ENCODE results near the gene TTC21B. TPM values are rescaled to one million over a fixed set of nuclear protein-coding genes. Genes with fewer than 3 reads are reported as not detected.

TTC21B gene
- total and polyA plus RNA-seq, 9 of the 15 experiments (the other 6 are each of a cell fraction or from before 2014, with no cell fraction given): 5.2 to 34.9 (median 18.5) TPM

- TF ChIP-seq E2F8 (IDR thresholded peaks at IDR 0.05; ENCODE audit: low read depth, partially characterized antibody): peak; percentile 98
- TF ChIP-seq JUND (IDR thresholded peaks at IDR 0.05; ENCODE audit: borderline replicate concordance, low read depth, low read length): peak; percentile 24
- no peak for TF ChIP-seq JUND (tag; IDR thresholded peaks at IDR 0.05; ENCODE audit: borderline replicate concordance, low read depth, low read length)
- peak; percentile 71 for TF ChIP-seq REST (IDR thresholded peaks at IDR 0.05; ENCODE audit: borderline replicate concordance)
- no peak for TF ChIP-seq REST (CRISPR knock-in tag; IDR thresholded peaks at IDR 0.05; ENCODE audit: low read depth)
- no peak for TF ChIP-seq CHCHD3 (CRISPR knock-in tag; IDR thresholded peaks at IDR 0.05)
- TF ChIP-seq MCM2 (IDR thresholded peaks at IDR 0.05; ENCODE audit: low read depth): no peak
- no peak for TF ChIP-seq PRMT5 (CRISPR knock-in tag; IDR thresholded peaks at IDR 0.05)
- TF ChIP-seq ZNF311 (CRISPR knock-in tag; IDR thresholded peaks at IDR 0.05): no peak
- 0 out of 2 replicates have a peak, but pooled peaks have one; percentile 60 for TF ChIP-seq ZZZ3 (IDR thresholded peaks at IDR 0.05)
- TF ChIP-seq PRPF4 (IDR thresholded peaks at IDR 0.05; ENCODE audit: insufficient read depth, low read depth, low read length, poor library complexity, severe bottlenecking): no peak
- TF ChIP-seq ETV6 (IDR thresholded peaks at IDR 0.05; ENCODE audit: borderline replicate concordance in 1 of 2, low read depth in 2 of 2, low read length in 1 of 2): peak in 1 of 2 experiments; percentile 60; a peak in 2 of 4 replicates
- TF ChIP-seq ETV6 (CRISPR knock-in tag; IDR thresholded peaks at IDR 0.05; ENCODE audit: borderline replicate concordance): no peak; the same call in 1 of the 2 replicates
- TF ChIP-seq STAT5A (IDR thresholded peaks at IDR 0.05; ENCODE audit: borderline replicate concordance, low read length): peak; percentile 52; the same call in 1 of the 2 replicates
These were observed at the start of gene TTC21B (continued) for GRCh38 chr2:165953655-165954606.

All from K562 (cell line).